SJSA1 (cell line): ENCODE data around the gene POMGNT2. TPM values are rescaled to one million over a fixed set of nuclear protein-coding genes. Genes with fewer than 3 reads are reported as not detected.

Experiments used
- DNase-seq, 2 experiments: peaks; one replicate each; pipeline ENCODE4 v3.0.0-alpha.2; 2015 to 2020; ENCODE audit warnings: low spot score in 2 of 2, low read depth in 1 of 2
- H3K27ac ChIP-seq: fragments of 250-450 bp; sonication (Bioruptor Pico); 2 replicates; pipeline ENCODE4 v1.5.1; 2020; ENCODE audit warnings: mild to moderate bottlenecking, moderate library complexity
- H3K27me3 ChIP-seq: fragments of 250-450 bp; sonication (Bioruptor Pico); replicated peaks from 2 replicates; pipeline ENCODE4 v1.5.1; 2020; ENCODE audit warnings: mild to moderate bottlenecking, moderate library complexity
- H3K36me3 ChIP-seq: fragments of 250-450 bp; sonication (Bioruptor Pico); 2 replicates; pipeline ENCODE4 v1.5.1; 2020; ENCODE audit warnings: mild to moderate bottlenecking
- H3K4me1 ChIP-seq: fragments of 250-450 bp; sonication (Bioruptor Pico); replicated peaks from 2 replicates; pipeline ENCODE4 v1.6.1; 2021; ENCODE audit warnings: mild to moderate bottlenecking
- H3K4me3 ChIP-seq: fragments of 250-450 bp; sonication (Bioruptor Pico); 2 replicates; pipeline ENCODE4 v1.5.1; 2020; ENCODE audit warnings: mild to moderate bottlenecking
- H3K9me3 ChIP-seq: fragments of 250-450 bp; sonication (Bioruptor Pico); replicated peaks from 2 replicates; pipeline ENCODE4 v1.5.1; 2020; ENCODE audit warnings: mild to moderate bottlenecking
- total RNA-seq: library from RNA; depleted of rRNA; stranded (reverse); fragments of >200 nt; shearing (Covaris generic); gene quantifications from 2 replicates; pipeline ENCODE4 v1.2.3, GENCODE V29; 2014

The POMGNT2 gene
- total RNA-seq, 1 experiment from 2014 or later, result 4.6 TPM

DNA sequence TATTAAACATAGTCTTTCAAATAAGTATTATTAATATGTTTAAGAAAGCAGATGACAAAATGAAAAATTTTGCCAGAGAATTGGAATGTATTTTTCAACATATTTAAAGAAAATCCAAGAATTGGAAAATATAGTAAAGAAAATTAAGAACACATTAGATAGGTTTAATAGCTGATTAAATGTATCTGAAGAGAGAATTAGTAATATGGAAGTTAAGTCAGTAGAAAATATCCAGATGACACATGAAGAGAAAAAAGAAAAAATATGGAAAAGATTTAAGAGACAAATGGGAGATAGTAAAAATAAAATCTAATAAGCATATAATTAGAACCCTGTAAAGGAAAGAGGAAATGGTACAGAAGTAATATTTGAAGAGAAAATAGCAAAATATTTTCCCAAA, 18.0 kb upstream of the POMGNT2 start:
- no peaks in the 10 kb centered on the region for H3K36me3 ChIP-seq
- DNase-seq, result no peak
- H3K9me3 ChIP-seq, result no peaks in the 10 kb centered on the region
- H3K27me3 ChIP-seq, result no peaks in the 10 kb centered on the region
- no peak overlapping the region for H3K27ac ChIP-seq
- H3K4me1 ChIP-seq, result no peaks in the 10 kb centered on the region
- H3K4me3 ChIP-seq, result no peak overlapping the region

DNA sequence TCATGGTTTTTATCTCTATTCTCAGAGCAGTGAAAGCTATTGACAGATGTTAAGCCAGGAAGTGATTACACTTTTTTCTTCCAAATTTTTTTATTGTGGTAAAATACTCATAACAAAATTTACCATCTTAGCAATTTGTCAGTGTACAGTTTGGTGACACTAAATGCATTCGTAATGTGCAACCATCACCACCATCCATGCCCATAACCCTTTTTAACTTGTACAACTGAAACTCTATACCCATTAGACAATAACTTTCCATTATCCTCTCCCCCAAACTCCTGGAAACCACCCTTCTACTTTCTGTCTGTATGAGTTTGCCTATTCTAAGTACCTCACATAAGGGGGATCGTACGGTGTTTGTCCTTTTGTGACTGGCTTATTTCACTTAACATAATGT, 15.1 kb upstream of the POMGNT2 start:
- H3K27ac ChIP-seq, result no peak overlapping the region
- no peaks in the 10 kb centered on the region for H3K9me3 ChIP-seq
- H3K4me3 ChIP-seq, result no peak overlapping the region
- H3K27me3 ChIP-seq, result no peaks in the 10 kb centered on the region
- DNase-seq, result no peak
- H3K36me3 ChIP-seq, result no peaks in the 10 kb centered on the region
- H3K4me1 ChIP-seq, result no peaks in the 10 kb centered on the region

DNA sequence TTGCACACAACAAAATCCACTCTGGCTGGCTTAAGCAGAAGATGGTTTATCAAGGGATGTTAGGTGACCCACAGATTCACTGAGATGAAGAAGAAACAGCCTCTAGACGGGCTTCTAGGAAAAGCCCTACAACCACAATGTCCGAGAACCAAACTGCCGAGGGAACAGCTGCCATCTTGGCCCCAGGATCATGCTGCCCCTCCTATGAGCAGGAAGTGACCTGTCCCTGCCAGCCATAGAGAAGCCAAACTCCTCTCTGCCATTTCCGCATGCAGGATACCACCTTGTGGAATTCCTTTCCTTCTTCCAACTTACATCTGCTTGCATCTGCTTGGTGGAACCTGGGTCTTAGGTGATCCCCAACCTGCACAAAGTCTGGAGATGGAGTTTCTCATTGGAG, 11.4 kb upstream of the POMGNT2 start:
- Histone ChIP-seq H3K27ac (no peak overlapping the region), H3K9me3 (no peaks in the 10 kb centered on the region), H3K36me3 (no peaks in the 10 kb centered on the region), H3K4me3 (no peak overlapping the region), H3K27me3 (no peaks in the 10 kb centered on the region), H3K4me1 (no peaks in the 10 kb centered on the region)
- no peak for DNase-seq

DNA sequence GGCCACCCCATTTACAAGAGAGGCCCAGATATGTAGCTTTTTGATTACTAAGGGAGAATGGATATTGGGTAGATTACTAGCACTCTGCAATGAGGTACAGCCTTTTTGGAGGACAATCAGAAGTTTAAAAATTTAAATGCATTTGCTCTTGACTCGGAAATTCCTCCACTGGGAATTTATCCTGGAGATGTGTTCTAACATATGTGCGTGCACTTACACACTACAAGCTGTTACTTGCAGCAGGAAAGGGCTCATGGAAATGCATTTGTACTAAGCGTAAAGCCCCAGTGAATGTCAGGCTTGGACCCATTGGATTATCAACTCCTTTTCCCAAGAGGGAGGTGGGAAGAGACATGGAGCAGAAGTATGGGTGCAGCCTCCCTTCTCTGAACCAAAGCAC, 7.8 kb upstream of the POMGNT2 start:
- no peak overlapping the region for H3K4me3 ChIP-seq
- no peaks in the 10 kb centered on the region for H3K4me1 ChIP-seq
- DNase-seq, result no peak
- H3K9me3 ChIP-seq, result no peaks in the 10 kb centered on the region
- no peaks in the 10 kb centered on the region for H3K36me3 ChIP-seq
- no peaks in the 10 kb centered on the region for H3K27me3 ChIP-seq
- no peak overlapping the region for H3K27ac ChIP-seq

DNA sequence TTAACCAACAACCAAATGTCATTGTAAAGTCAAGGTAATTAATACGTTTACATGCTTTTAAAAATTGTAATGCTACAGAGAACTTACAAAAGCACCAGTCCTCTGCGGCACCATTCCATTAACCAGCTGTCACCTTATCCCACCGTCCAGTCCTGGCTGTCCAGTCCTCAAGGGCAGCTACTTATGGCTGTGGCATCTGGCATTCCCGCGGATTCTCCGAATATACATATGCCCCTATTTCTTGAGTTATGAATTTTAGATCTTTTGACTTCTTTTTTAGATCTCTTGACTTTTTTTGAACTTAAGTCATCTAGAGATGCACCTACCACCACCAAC, 382 bp upstream of the POMGNT2 start:
- no peak for DNase-seq
- no peaks in the 10 kb centered on the region for H3K36me3 ChIP-seq
- H3K4me3 ChIP-seq, result peak overlapping the region; percentile 66
- H3K9me3 ChIP-seq, result no peaks in the 10 kb centered on the region
- 0 out of 2 replicates have a peak, but pooled peaks cover 3% of the 10 kb centered on the region for H3K27me3 ChIP-seq
- 0 out of 2 replicates have a peak, but pooled peaks cover 3% of the 10 kb centered on the region for H3K4me1 ChIP-seq
- no peak overlapping the region for H3K27ac ChIP-seq

DNA sequence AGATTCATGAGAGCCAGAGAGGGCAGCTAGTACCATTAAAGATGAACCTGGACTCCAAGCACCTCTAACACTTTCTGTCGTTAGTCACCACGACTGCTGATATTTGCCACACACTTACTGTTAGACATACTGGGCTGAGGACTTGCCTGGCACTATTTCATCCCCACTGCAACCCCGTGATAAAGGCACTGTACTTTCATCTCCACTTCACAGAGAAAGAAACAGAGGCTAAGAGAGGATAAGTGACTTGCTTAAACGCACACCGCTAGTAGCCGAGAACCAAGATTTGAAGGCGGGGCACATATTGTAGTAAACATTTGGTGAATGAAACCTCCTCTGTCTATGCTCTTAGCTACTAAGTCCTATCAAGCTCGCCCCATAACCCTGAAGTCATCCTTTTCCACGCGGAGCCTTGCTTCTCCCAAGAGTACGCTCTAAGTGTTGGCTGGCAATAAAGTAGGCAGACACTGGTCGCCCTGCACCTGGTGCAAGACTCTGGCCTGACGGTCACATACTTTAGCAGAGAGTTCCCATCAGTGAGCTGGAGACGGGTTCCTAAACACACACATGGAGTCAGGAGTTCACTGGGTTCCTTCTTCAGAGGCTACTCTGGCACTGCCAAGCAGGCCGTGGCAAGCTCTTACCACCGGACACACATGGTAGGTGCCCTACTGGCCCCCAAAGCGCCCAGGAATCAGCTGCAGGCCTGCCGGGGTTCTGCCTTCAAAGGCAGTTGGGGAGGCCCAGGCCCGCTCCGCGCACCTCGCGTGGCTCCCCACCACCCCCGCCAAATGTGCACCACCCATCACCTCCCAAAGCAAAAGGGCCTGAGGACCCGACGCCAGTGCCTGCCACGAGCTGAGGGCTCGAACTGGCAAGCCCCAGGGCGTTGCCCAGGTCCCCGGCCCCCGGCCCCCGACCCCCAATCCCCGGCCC, 951 bp downstream of the POMGNT2 start:
- Histone ChIP-seq H3K27me3 (0 out of 2 replicates have a peak, but pooled peaks cover 3% of the 10 kb centered on the region), H3K36me3 (no peaks in the 10 kb centered on the region), H3K4me3 (no peak overlapping the region), H3K27ac (no peak overlapping the region), H3K4me1 (0 out of 2 replicates have a peak, but pooled peaks cover 3% of the 10 kb centered on the region), H3K9me3 (no peaks in the 10 kb centered on the region)
- DNase-seq, result no peak

DNA sequence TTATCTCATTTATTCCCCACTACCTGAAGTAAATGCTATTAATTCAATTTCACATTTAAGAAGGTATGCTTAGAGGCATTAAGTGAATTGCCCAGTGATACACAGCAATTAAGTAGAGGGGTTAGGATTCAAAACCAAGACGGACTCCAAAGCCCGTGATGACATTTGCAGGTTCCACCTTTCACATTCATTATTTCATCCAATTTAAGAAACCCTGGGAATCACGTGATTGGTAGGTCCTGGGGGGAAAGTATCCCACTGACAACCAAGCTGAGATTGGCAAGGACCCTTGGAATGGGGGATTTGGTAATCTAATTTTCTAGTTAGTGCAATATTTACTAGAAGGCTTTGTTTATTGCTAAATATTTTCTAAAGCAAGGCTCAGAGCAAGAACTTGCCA, 1.8 kb downstream of the POMGNT2 start:
- Histone ChIP-seq H3K4me3 (no peak overlapping the region), H3K4me1 (0 out of 2 replicates have a peak, but pooled peaks cover 3% of the 10 kb centered on the region), H3K27ac (no peak overlapping the region), H3K36me3 (no peaks in the 10 kb centered on the region), H3K27me3 (0 out of 2 replicates have a peak, but pooled peaks cover 3% of the 10 kb centered on the region), H3K9me3 (no peaks in the 10 kb centered on the region)
- no peak for DNase-seq

DNA sequence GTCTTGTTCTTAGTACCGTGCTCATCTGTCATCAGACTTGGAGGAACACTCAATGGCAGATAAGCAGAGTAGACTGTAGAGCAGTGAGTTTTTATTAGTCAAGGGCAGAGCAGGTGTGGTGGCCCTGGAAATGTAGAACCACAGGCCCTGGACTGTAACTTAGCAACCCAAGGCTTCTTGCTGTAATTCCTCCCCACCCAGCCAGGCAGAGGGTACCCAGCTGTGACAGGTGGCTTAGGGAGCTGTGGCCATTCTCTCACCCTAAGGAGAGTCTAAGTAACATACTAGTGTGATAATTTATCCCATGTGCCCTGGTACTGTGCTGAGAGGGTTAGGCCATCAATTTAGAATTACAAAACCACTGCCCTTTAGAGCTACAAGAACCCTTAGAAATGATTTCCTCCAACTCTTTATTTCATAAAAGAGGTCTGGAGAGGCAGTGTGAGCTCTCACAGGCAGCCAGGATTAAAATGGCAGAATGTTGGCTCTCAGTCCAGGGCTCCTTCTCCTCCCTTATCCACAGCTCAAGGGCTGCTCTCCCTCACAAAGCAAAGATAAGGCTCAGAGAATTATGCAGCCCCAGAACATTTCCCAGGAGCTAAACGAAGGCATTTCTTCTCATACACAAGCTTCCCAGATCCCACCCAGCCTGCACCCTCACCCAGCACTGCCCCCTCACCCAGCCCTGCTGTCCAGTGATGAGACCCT, 3.0 kb downstream of the POMGNT2 start:
- no peaks in the 10 kb centered on the region for H3K36me3 ChIP-seq
- H3K27ac ChIP-seq, result no peak overlapping the region
- no peak for DNase-seq
- 0 out of 2 replicates have a peak, but pooled peaks cover 3% of the 10 kb centered on the region for H3K27me3 ChIP-seq
- H3K9me3 ChIP-seq, result no peaks in the 10 kb centered on the region
- H3K4me3 ChIP-seq, result no peak overlapping the region
- H3K4me1 ChIP-seq, result 0 out of 2 replicates have a peak, but pooled peaks cover 3% of the 10 kb centered on the region

DNA sequence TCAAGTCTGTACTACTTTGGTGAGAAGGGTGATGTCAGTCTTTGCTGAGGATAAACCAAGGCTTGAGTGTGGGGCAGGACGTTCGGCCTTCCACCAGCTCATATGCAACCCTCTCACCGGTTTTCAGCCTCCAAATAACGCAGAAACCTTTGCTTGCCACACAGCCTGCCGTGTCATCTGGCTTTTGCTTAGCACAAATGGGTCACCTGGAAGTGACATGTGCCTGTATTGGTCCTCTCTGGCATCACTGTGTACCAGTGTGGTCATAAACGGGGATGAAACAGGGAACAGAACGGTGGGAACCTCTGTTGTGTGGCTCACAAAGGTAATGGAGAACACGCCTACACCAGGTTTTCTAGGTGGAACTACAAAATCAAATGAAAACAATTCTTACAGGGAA, 7.1 kb downstream of the POMGNT2 start:
- Histone ChIP-seq H3K9me3 (no peaks in the 10 kb centered on the region), H3K4me3 (no peak overlapping the region)

DNA sequence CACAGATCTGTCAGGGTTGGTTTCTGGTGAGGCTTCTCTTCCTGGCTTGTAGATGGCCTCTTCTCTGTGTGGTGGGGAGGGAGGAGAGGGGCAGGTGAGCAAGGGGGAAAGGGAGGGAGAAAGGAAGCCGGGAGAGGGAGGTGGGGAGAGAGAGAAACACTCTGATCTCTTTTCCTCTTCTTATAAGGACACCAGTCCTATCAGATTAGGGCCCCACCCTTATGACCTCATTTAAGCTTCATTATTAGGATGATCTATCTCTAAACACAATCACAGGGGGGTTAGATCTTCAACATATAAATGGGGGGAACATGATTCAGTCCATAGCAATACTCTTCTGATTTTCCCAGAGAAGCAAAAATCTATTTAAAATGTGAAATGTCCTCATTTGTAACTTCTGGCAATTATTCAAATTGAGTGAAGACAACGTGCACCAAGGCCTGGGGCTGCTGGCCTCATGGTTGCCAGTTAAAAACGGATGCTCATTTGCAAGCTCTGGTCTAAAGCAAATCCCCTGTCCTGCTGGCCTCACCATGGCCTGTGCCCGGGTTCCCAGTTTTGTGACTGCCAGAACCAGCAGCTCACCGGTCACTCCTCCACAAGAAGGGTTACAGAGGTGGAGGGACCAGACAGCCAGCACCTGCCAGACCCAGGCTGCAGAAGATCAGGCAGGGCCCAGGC, 8.3 kb downstream of the POMGNT2 start:
- Histone ChIP-seq H3K9me3 (no peaks in the 10 kb centered on the region), H3K4me3 (no peak overlapping the region), H3K27ac (no peak overlapping the region), H3K4me1 (no peaks in the 10 kb centered on the region), H3K36me3 (no peaks in the 10 kb centered on the region), H3K27me3 (no peaks in the 10 kb centered on the region)
- DNase-seq, result no peak

More for the DNA sequence above, 7.1 kb downstream of the POMGNT2 start:
- no peaks in the 10 kb centered on the region for H3K4me1 ChIP-seq
- no peaks in the 10 kb centered on the region for H3K36me3 ChIP-seq
- no peak overlapping the region for H3K27ac ChIP-seq
- DNase-seq, result no peak
- no peaks in the 10 kb centered on the region for H3K27me3 ChIP-seq

DNA sequence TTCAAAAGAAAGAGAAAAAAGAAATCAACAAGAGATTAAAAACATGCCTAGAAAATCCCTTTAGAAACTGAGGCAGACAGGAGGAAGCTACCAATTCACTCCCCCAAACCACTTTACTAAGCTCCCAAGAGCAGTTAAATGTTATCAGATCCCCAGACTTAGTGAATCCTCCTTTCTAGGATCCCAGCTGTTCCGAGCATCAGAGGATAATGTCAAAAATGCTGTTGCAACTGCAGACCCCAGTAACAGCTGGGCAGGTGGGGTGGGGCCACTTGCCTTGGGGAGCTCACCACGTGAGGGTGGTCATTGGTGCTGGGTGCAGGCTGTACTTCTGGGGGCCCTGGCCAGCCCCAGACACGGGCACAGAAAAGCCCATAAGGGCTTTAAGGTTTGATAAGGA, 9.1 kb downstream of the POMGNT2 start:
- no peaks in the 10 kb centered on the region for H3K9me3 ChIP-seq
- no peaks in the 10 kb centered on the region for H3K27me3 ChIP-seq
- H3K4me1 ChIP-seq, result no peaks in the 10 kb centered on the region
- DNase-seq, result no peak
- no peak overlapping the region for H3K27ac ChIP-seq
- no peak overlapping the region for H3K4me3 ChIP-seq
- H3K36me3 ChIP-seq, result no peaks in the 10 kb centered on the region

DNA sequence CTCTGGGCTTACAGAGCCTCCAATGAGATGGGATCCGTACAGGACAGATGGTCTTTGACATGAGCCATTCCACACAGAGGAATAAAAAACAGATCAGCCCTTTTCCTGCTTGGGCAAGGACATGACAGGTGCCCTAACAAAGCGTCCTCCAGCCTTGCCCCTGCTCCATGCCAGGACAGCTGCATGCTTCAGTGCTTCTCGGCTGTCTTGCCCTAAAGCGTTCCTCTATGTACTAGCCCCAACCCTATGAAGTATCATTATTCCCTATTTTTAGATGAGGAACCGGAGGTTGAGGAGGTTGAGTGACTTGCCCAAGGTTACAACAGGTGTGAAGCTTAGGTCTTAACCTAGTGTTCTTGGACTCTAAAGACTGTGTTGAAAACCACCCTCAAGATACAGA, 10.5 kb downstream of the POMGNT2 start:
- Histone ChIP-seq H3K9me3 (no peaks in the 10 kb centered on the region), H3K27me3 (no peaks in the 10 kb centered on the region), H3K27ac (no peak overlapping the region), H3K4me1 (no peaks in the 10 kb centered on the region), H3K4me3 (no peak overlapping the region), H3K36me3 (no peaks in the 10 kb centered on the region)
- no peak for DNase-seq

DNA sequence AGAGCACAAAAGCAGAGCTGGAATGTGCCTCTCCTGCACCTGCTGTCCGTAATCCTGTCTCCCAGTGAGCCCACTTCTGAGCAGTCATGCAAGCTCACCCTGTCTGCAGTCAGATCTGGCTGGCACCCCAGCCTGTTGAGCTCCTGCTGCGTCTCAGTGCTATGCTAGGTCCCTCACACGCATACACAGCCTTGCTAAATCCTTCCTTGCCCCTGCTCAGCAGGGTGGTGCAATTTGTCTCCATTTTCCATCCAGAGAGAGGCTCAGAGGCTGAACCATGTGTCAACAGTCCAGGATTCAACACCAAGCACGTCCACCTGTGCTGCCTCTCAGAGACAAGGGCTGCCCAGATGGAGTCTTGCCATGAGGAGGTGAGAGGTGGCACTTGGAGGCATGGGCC, 11.0 kb downstream of the POMGNT2 start:
- no peak for DNase-seq
- Histone ChIP-seq H3K27ac (no peak overlapping the region), H3K9me3 (no peaks in the 10 kb centered on the region), H3K4me3 (no peak overlapping the region), H3K4me1 (no peaks in the 10 kb centered on the region), H3K36me3 (no peaks in the 10 kb centered on the region), H3K27me3 (no peaks in the 10 kb centered on the region)

DNA sequence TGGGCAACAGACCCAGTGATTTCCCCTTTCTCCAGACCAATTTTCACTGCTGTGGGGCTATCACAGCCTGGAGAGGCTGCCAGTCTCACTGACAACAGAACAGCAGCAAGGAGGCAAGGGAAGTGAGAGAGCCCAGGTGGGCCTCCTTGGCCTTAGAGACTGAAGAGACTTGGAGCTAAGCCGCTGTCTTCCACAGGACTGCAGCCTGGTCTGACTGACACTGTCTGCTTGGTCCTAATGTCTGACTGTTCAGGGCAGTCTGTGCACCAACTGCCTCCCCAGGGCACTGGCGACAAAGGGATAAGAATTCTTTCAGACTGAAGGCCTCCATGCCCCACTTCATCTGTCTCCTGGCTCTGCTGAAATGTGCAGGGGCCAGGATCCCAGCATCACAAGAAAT, 11.5 kb downstream of the POMGNT2 start:
- no peak for DNase-seq

More for the DNA sequence above, 11.5 kb downstream of the POMGNT2 start:
- H3K9me3 ChIP-seq, result no peaks in the 10 kb centered on the region
- H3K4me3 ChIP-seq, result no peak overlapping the region
- no peaks in the 10 kb centered on the region for H3K36me3 ChIP-seq
- H3K27ac ChIP-seq, result no peak overlapping the region
- H3K4me1 ChIP-seq, result no peaks in the 10 kb centered on the region
- H3K27me3 ChIP-seq, result no peaks in the 10 kb centered on the region
